ENCODE data around the gene PLD6.

GRCh38 chr17:17154981-17155380, 51.2 kb downstream of the PLD6 start:
- TF ChIP-seq, protein P1, sequence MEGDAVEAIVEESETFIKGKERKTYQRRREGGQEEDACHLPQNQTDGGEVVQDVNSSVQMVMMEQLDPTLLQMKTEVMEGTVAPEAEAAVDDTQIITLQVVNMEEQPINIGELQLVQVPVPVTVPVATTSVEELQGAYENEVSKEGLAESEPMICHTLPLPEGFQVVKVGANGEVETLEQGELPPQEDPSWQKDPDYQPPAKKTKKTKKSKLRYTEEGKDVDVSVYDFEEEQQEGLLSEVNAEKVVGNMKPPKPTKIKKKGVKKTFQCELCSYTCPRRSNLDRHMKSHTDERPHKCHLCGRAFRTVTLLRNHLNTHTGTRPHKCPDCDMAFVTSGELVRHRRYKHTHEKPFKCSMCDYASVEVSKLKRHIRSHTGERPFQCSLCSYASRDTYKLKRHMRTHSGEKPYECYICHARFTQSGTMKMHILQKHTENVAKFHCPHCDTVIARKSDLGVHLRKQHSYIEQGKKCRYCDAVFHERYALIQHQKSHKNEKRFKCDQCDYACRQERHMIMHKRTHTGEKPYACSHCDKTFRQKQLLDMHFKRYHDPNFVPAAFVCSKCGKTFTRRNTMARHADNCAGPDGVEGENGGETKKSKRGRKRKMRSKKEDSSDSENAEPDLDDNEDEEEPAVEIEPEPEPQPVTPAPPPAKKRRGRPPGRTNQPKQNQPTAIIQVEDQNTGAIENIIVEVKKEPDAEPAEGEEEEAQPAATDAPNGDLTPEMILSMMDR (IDR thresholded peaks at IDR 0.05; ENCODE audit: low read depth, low read length) = no peak
- TF ChIP-seq POLR2A (IDR thresholded peaks at IDR 0.05; ENCODE audit: extremely low read depth, insufficient read length) = no peak
- no peak for TF ChIP-seq MYC (IDR thresholded peaks at IDR 0.05; ENCODE audit: low read depth, low read length)
- TF ChIP-seq, protein P2, sequence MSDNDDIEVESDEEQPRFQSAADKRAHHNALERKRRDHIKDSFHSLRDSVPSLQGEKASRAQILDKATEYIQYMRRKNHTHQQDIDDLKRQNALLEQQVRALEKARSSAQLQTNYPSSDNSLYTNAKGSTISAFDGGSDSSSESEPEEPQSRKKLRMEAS (IDR thresholded peaks at IDR 0.05; ENCODE audit: low read depth, low read length) = no peak
